Measurements from ENCODE around the gene EMX1.
A peak's percentile ranks its signal among the peaks of the same experiment; 100 is the strongest.

EMX1 gene

GRCh38 chr2:72953976-72954375 lies 36.7 kb downstream of the EMX1 start:
- H4K20me1 ChIP-seq (ENCODE audit: insufficient read depth, low read length, poor library complexity, severe bottlenecking) = peaks cover 22% of the 10 kb centered on the region
- H3K4me3 ChIP-seq (ENCODE audit: low read length, poor library complexity, severe bottlenecking) = peak overlapping the region; percentile 86
- H3K79me2 ChIP-seq (ENCODE audit: insufficient read depth, low read length) = peaks cover 47% of the 10 kb centered on the region
- H3K27me3 ChIP-seq (ENCODE audit: insufficient read depth, low read length, poor library complexity, severe bottlenecking) = no peaks in the 10 kb centered on the region
- peak overlapping the region; percentile 44 for H2AFZ ChIP-seq (ENCODE audit: low read length)
- H3K36me3 ChIP-seq (ENCODE audit: insufficient read depth, low read length) = no peaks in the 10 kb centered on the region
- H3F3A ChIP-seq (ENCODE audit: low read depth) = no peaks in the 10 kb centered on the region
- TF ChIP-seq EZH2phosphoT487 (IDR thresholded peaks at IDR 0.05; ENCODE audit: borderline replicate concordance) = no peak
- TF ChIP-seq, protein P1, sequence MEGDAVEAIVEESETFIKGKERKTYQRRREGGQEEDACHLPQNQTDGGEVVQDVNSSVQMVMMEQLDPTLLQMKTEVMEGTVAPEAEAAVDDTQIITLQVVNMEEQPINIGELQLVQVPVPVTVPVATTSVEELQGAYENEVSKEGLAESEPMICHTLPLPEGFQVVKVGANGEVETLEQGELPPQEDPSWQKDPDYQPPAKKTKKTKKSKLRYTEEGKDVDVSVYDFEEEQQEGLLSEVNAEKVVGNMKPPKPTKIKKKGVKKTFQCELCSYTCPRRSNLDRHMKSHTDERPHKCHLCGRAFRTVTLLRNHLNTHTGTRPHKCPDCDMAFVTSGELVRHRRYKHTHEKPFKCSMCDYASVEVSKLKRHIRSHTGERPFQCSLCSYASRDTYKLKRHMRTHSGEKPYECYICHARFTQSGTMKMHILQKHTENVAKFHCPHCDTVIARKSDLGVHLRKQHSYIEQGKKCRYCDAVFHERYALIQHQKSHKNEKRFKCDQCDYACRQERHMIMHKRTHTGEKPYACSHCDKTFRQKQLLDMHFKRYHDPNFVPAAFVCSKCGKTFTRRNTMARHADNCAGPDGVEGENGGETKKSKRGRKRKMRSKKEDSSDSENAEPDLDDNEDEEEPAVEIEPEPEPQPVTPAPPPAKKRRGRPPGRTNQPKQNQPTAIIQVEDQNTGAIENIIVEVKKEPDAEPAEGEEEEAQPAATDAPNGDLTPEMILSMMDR (conservative IDR thresholded peaks at IDR 0.05; ENCODE audit: low read length) = no peak
- peak overlapping the region; percentile 90 for H3K9ac ChIP-seq (ENCODE audit: low read depth, low read length, poor library complexity, severe bottlenecking)
- peaks cover 42% of the 10 kb centered on the region for H3K4me1 ChIP-seq (ENCODE audit: insufficient read depth, low read length, poor library complexity, severe bottlenecking)
- H3K9me3 ChIP-seq (ENCODE audit: insufficient read depth, low read depth, low read length) = no peaks in the 10 kb centered on the region
- peak overlapping the region; percentile 93 for H3K4me2 ChIP-seq (ENCODE audit: low read depth, low read length, poor library complexity, severe bottlenecking)
- no peaks in the 10 kb centered on the region for H3K9me2 ChIP-seq (replicated peaks; ENCODE audit: low read depth, low read length)

GRCh38 chr2:72954376-72955227 lies 37.3 kb downstream of the EMX1 start:
- Histone ChIP-seq H3F3A (ENCODE audit: low read depth) (no peaks in the 10 kb centered on the region), H3K4me1 (ENCODE audit: insufficient read depth, low read length, poor library complexity, severe bottlenecking) (peaks cover 48% of the 10 kb centered on the region), H3K36me3 (ENCODE audit: insufficient read depth, low read length) (no peaks in the 10 kb centered on the region), H3K4me3 (ENCODE audit: low read length, poor library complexity, severe bottlenecking) (peak overlapping the region; percentile 86), H3K4me2 (ENCODE audit: low read depth, low read length, poor library complexity, severe bottlenecking) (peak overlapping the region; percentile 93), H3K9me3 (ENCODE audit: insufficient read depth, low read depth, low read length) (no peaks in the 10 kb centered on the region), H4K20me1 (ENCODE audit: insufficient read depth, low read length, poor library complexity, severe bottlenecking) (peaks cover 22% of the 10 kb centered on the region), H3K9ac (ENCODE audit: low read depth, low read length, poor library complexity, severe bottlenecking) (peak overlapping the region; percentile 90), H3K79me2 (ENCODE audit: insufficient read depth, low read length) (peaks cover 47% of the 10 kb centered on the region), H2AFZ (ENCODE audit: low read length) (peak overlapping the region; percentile 44), H3K27me3 (ENCODE audit: insufficient read depth, low read length, poor library complexity, severe bottlenecking) (no peaks in the 10 kb centered on the region), H3K9me2 (replicated peaks; ENCODE audit: low read depth, low read length) (no peaks in the 10 kb centered on the region)
- TF ChIP-seq, protein P1 (conservative IDR thresholded peaks at IDR 0.05; ENCODE audit: low read length) = no peak
- TF ChIP-seq EZH2phosphoT487 (IDR thresholded peaks at IDR 0.05; ENCODE audit: borderline replicate concordance) = no peak

- H3K79me2 ChIP-seq (ENCODE audit: insufficient read depth, low read length) = peaks cover 47% of the 10 kb centered on the region
- H3K9me3 ChIP-seq (ENCODE audit: insufficient read depth, low read depth, low read length) = no peaks in the 10 kb centered on the region
- H3K9ac ChIP-seq (ENCODE audit: low read depth, low read length, poor library complexity, severe bottlenecking) = peak overlapping the region; percentile 90
- no peaks in the 10 kb centered on the region for H3K9me2 ChIP-seq (replicated peaks; ENCODE audit: low read depth, low read length)
- no peaks in the 10 kb centered on the region for H3F3A ChIP-seq (ENCODE audit: low read depth)
- H3K4me2 ChIP-seq (ENCODE audit: low read depth, low read length, poor library complexity, severe bottlenecking) = peak overlapping the region; percentile 93
- H3K36me3 ChIP-seq (ENCODE audit: insufficient read depth, low read length) = no peaks in the 10 kb centered on the region
- no peak overlapping the region for H2AFZ ChIP-seq (ENCODE audit: low read length)
- peaks cover 22% of the 10 kb centered on the region for H4K20me1 ChIP-seq (ENCODE audit: insufficient read depth, low read length, poor library complexity, severe bottlenecking)
- H3K27me3 ChIP-seq (ENCODE audit: insufficient read depth, low read length, poor library complexity, severe bottlenecking) = no peaks in the 10 kb centered on the region
- TF ChIP-seq, protein P1 (conservative IDR thresholded peaks at IDR 0.05; ENCODE audit: low read length) = no peak
- TF ChIP-seq EZH2phosphoT487 (IDR thresholded peaks at IDR 0.05; ENCODE audit: borderline replicate concordance) = no peak
- peaks cover 48% of the 10 kb centered on the region for H3K4me1 ChIP-seq (ENCODE audit: insufficient read depth, low read length, poor library complexity, severe bottlenecking)
- H3K4me3 ChIP-seq (ENCODE audit: low read length, poor library complexity, severe bottlenecking) = peak overlapping the region; percentile 86
These were observed 38.1 kb downstream of the EMX1 start for GRCh38 chr2:72955228-72956049.
